Mesodermal cell (in vitro differentiated cells): ENCODE data around the gene LARP1.

Source experiments
- H3K27ac ChIP-seq: 2 replicates; pipeline ENCODE4 v1.7.0; 2013; ENCODE audit warnings: mild to moderate bottlenecking, low read depth, low read length, moderate library complexity; ENCODE audit not compliant: severe bottlenecking
- H3K36me3 ChIP-seq: 2 replicates; pipeline ENCODE4 v1.7.1; 2013; ENCODE audit warnings: mild to moderate bottlenecking, low read length, moderate library complexity; ENCODE audit not compliant: control insufficient read depth, insufficient read depth
- H3K4me1 ChIP-seq: one replicate; pipeline ENCODE4 v1.7.1; 2013; ENCODE audit warnings: mild to moderate bottlenecking, low read length; ENCODE audit not compliant: insufficient read depth, control insufficient read depth, poor library complexity, severe bottlenecking
- H3K4me3 ChIP-seq: 2 replicates; pipeline ENCODE4 v1.7.0; 2013; ENCODE audit warnings: low read length, control low read depth, mild to moderate bottlenecking; ENCODE audit not compliant: insufficient read depth, poor library complexity, severe bottlenecking; ENCODE audit errors: extremely low read depth
- H3K9me3 ChIP-seq: 2 replicates; pipeline ENCODE4 v1.7.1; 2013; ENCODE audit warnings: mild to moderate bottlenecking, low read length, moderate library complexity; ENCODE audit not compliant: control insufficient read depth
- WGBS, 2 experiments: methylation state at CpG; one replicate each; pipeline ENCODE4 v1.1.5; 2013; ENCODE audit warnings: missing lambda C conversion rate in 2 of 2; ENCODE audit not compliant: insufficient coverage in 2 of 2; 5-methylcytosine and 5-hydroxymethylcytosine counted together

The LARP1 gene

GRCh38 chr5:154858297-154858971 lies 103.3 kb downstream of the LARP1 start, which contains the start of gene CNOT8:
Gene CNOT8 (plus strand): TSS chr5:154858627. CDS start chr5:154863279, 4,652 bp downstream.
- peaks cover 19% of the 10 kb centered on the region for H3K4me1 ChIP-seq
- H3K4me3 ChIP-seq = peak within 1 kb of the TSS; percentile 63
- WGBS, 2 experiments = 0% methylated on average over 38 to 57 of the region's 65 CpGs
- H3K36me3 ChIP-seq = peaks cover 20% of the 10 kb centered on the region
- H3K9me3 ChIP-seq = no peaks in the 10 kb centered on the region
- H3K27ac ChIP-seq = peak within 1 kb of the TSS; percentile 99

- H3K36me3 ChIP-seq = peaks cover 28% of the 10 kb centered on the region
- peak overlapping the region; percentile 63 for H3K4me3 ChIP-seq
- H3K4me1 ChIP-seq = peaks cover 19% of the 10 kb centered on the region
- peak overlapping the region; percentile 99 for H3K27ac ChIP-seq
- H3K9me3 ChIP-seq = no peaks in the 10 kb centered on the region
- WGBS, 2 experiments = 7 to 15% methylated on average over 12 to 17 of the region's 26 CpGs
Measured at GRCh38 chr5:154858972-154859871, 104.0 kb downstream of the LARP1 start.

GRCh38 chr5:154860123-154860522 lies 104.9 kb downstream of the LARP1 start:
- Histone ChIP-seq H3K9me3 (no peaks in the 10 kb centered on the region), H3K4me3 (peak overlapping the region; percentile 63), H3K4me1 (peaks cover 19% of the 10 kb centered on the region), H3K27ac (no peak overlapping the region), H3K36me3 (peaks cover 37% of the 10 kb centered on the region)
- WGBS, 2 experiments = 52 to 65% methylated on average over 5 of the region's 5 CpGs

- peaks cover 43% of the 10 kb centered on the region for H3K36me3 ChIP-seq
- no peak overlapping the region for H3K27ac ChIP-seq
- WGBS, 2 experiments = 94 to 100% methylated on average over 1 of the region's 4 CpGs
- no peaks in the 10 kb centered on the region for H3K9me3 ChIP-seq
- H3K4me1 ChIP-seq = peaks cover 15% of the 10 kb centered on the region
- no peak overlapping the region for H3K4me3 ChIP-seq
Measured at GRCh38 chr5:154860765-154861164, 105.6 kb downstream of the LARP1 start.

GRCh38 chr5:154861946-154862345 lies 106.8 kb downstream of the LARP1 start:
- H3K4me1 ChIP-seq = peaks cover 11% of the 10 kb centered on the region
- 90% methylated on average over 7 of the region's 8 CpGs for WGBS, 2 experiments
- peaks cover 53% of the 10 kb centered on the region for H3K36me3 ChIP-seq
- no peak overlapping the region for H3K4me3 ChIP-seq
- no peak overlapping the region for H3K27ac ChIP-seq
- no peaks in the 10 kb centered on the region for H3K9me3 ChIP-seq

GRCh38 chr5:154862766-154863165 lies 107.6 kb downstream of the LARP1 start:
- 82 to 100% methylated on average over 1 of the region's 2 CpGs for WGBS, 2 experiments
- Histone ChIP-seq H3K9me3 (no peaks in the 10 kb centered on the region), H3K4me3 (no peak overlapping the region), H3K4me1 (peaks cover 11% of the 10 kb centered on the region), H3K36me3 (peaks cover 53% of the 10 kb centered on the region), H3K27ac (no peak overlapping the region)

- Histone ChIP-seq H3K4me3 (no peak overlapping the region), H3K4me1 (peaks cover 11% of the 10 kb centered on the region), H3K9me3 (no peaks in the 10 kb centered on the region), H3K36me3 (peaks cover 58% of the 10 kb centered on the region), H3K27ac (no peak overlapping the region)
- 91 to 100% methylated on average over 3 to 4 of the region's 7 CpGs for WGBS, 2 experiments
Measured at GRCh38 chr5:154863291-154864080, 108.3 kb downstream of the LARP1 start.

- 93 to 97% methylated on average over 3 to 4 of the region's 5 CpGs for WGBS, 2 experiments
- H3K27ac ChIP-seq = no peak overlapping the region
- peaks cover 3% of the 10 kb centered on the region for H3K4me1 ChIP-seq
- no peak overlapping the region for H3K4me3 ChIP-seq
- peaks cover 78% of the 10 kb centered on the region for H3K36me3 ChIP-seq
- H3K9me3 ChIP-seq = no peaks in the 10 kb centered on the region
Measured at GRCh38 chr5:154865466-154866184, 110.4 kb downstream of the LARP1 start.

- Histone ChIP-seq H3K4me1 (no peaks in the 10 kb centered on the region), H3K9me3 (no peaks in the 10 kb centered on the region), H3K36me3 (peaks cover 87% of the 10 kb centered on the region), H3K27ac (no peak overlapping the region), H3K4me3 (no peak overlapping the region)
- 100% methylated on average over 1 of the region's 2 CpGs; no CpG with 5 or more reads in 1 of the 2 experiments for WGBS, 2 experiments
Measured at GRCh38 chr5:154866841-154867240, 111.7 kb downstream of the LARP1 start.
